HCT116 (cell line): ENCODE measurements around the gene SCTR.

ENCODE experiments used
- CTCF ChIP-seq, 3 experiments: fragments of 200-600 bp in 1 of 3; sonication (generic) in 1 of 3; IDR thresholded peaks in 2 of 3; conservative IDR thresholded peaks in 1 of 3; 2 replicates each; pipeline ENCODE4 v1.5.1; 2012 to 2017; ENCODE audit warnings: low read depth in 2 of 3, low read length in 2 of 3, antibody characterized with exemption in 1 of 3, borderline replicate concordance in 1 of 3, control low read depth in 1 of 3, mild to moderate bottlenecking in 1 of 3, mixed read lengths in 1 of 3, mixed run types in 1 of 3, moderate library complexity in 1 of 3; ENCODE audit not compliant: insufficient read depth in 1 of 3
- EZH2phosphoT487 ChIP-seq: fragments of 200-600 bp; IDR thresholded peaks from 2 replicates; pipeline ENCODE4 v1.6.1; 2018; ENCODE audit warnings: antibody characterized with exemption, borderline replicate concordance
- POLR2AphosphoS5 ChIP-seq: IDR thresholded peaks from 2 replicates; pipeline ENCODE4 v1.6.1; 2011; ENCODE audit warnings: mild to moderate bottlenecking, low read depth, low read length, moderate library complexity

GRCh38 chr2:119486886-119487285, 37.4 kb downstream of the SCTR start:
- TF ChIP-seq EZH2phosphoT487 (no peak), POLR2AphosphoS5 (no peak), CTCF (IDR thresholded peaks at IDR 0.05 in 2 of 3, conservative IDR thresholded peaks at IDR 0.05 in 1 of 3; ENCODE audit: borderline replicate concordance in 1 of 3, insufficient read depth in 1 of 3, low read depth in 2 of 3, low read length in 2 of 3) (no peak)
